HL-60 (cell line): ENCODE measurements around the gene MYORG.

Source experiments
- GABPA ChIP-seq: IDR thresholded peaks from 2 replicates; pipeline ENCODE4 v1.6.1; 2012; ENCODE audit warnings: low read depth
- POLR2AphosphoS5 ChIP-seq: IDR thresholded peaks from 2 replicates; pipeline ENCODE4 v1.6.1; 2012; ENCODE audit warnings: low read depth
- SPI1 ChIP-seq: IDR thresholded peaks from 2 replicates; pipeline ENCODE4 v1.6.1; 2012; ENCODE audit warnings: low read depth, mild to moderate bottlenecking, borderline replicate concordance
- TF ChIP-seq, protein P1 (sequence below): IDR thresholded peaks from one replicate; pipeline ENCODE4 v1.5.1; 2011; ENCODE audit warnings: low read length, control low read depth, inconsistent platforms; ENCODE audit not compliant: insufficient read depth
- TF ChIP-seq, protein P2 (sequence below): IDR thresholded peaks from 2 replicates; pipeline ENCODE4 v1.6.1; 2012; ENCODE audit warnings: low read depth; ENCODE audit not compliant: insufficient replicate concordance

DNA sequence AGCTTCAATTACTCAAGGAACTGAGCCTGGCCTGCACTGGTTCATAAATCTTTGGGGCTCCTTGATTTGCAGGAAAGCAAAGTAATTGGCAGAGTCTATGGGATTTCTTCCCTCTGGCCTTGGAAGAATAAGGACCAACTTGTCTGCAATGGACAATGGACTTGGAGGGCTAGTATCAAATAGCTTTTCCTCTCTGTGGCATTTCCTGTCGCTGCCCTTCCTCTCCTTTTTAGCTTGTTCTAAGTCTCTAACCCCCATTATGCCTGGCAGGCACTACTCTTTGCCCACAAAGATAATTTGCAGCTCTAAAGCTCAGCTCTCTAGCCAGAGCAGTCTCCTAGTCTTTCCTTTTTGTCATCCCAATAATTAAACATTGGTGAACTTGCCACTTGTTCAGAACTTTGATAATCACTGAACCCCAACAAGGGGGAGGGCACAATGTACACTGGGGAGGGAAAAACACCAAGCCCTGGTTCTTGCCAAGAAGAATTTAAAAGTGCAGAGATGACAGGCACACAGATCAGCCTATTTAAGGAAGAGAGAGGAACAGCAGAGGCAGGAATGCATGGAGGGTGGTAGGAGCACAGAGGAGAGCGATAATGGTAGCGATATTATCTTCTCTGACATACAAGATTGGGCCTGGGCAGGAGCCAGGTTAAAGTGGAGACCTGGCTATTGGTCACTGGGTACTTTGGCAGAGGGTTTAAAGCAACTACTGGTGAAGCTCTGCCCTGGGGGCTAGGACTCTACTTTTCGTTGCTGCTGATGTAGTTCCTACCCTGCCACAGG is 43.2 kb upstream of the MYORG start:
- TF ChIP-seq, protein P1, sequence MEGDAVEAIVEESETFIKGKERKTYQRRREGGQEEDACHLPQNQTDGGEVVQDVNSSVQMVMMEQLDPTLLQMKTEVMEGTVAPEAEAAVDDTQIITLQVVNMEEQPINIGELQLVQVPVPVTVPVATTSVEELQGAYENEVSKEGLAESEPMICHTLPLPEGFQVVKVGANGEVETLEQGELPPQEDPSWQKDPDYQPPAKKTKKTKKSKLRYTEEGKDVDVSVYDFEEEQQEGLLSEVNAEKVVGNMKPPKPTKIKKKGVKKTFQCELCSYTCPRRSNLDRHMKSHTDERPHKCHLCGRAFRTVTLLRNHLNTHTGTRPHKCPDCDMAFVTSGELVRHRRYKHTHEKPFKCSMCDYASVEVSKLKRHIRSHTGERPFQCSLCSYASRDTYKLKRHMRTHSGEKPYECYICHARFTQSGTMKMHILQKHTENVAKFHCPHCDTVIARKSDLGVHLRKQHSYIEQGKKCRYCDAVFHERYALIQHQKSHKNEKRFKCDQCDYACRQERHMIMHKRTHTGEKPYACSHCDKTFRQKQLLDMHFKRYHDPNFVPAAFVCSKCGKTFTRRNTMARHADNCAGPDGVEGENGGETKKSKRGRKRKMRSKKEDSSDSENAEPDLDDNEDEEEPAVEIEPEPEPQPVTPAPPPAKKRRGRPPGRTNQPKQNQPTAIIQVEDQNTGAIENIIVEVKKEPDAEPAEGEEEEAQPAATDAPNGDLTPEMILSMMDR: no peak
- TF ChIP-seq POLR2AphosphoS5 (no peak), SPI1 (no peak), GABPA (no peak)
- TF ChIP-seq, protein P2, sequence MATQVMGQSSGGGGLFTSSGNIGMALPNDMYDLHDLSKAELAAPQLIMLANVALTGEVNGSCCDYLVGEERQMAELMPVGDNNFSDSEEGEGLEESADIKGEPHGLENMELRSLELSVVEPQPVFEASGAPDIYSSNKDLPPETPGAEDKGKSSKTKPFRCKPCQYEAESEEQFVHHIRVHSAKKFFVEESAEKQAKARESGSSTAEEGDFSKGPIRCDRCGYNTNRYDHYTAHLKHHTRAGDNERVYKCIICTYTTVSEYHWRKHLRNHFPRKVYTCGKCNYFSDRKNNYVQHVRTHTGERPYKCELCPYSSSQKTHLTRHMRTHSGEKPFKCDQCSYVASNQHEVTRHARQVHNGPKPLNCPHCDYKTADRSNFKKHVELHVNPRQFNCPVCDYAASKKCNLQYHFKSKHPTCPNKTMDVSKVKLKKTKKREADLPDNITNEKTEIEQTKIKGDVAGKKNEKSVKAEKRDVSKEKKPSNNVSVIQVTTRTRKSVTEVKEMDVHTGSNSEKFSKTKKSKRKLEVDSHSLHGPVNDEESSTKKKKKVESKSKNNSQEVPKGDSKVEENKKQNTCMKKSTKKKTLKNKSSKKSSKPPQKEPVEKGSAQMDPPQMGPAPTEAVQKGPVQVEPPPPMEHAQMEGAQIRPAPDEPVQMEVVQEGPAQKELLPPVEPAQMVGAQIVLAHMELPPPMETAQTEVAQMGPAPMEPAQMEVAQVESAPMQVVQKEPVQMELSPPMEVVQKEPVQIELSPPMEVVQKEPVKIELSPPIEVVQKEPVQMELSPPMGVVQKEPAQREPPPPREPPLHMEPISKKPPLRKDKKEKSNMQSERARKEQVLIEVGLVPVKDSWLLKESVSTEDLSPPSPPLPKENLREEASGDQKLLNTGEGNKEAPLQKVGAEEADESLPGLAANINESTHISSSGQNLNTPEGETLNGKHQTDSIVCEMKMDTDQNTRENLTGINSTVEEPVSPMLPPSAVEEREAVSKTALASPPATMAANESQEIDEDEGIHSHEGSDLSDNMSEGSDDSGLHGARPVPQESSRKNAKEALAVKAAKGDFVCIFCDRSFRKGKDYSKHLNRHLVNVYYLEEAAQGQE: no peak
